K562 (cell line): ENCODE data around the gene CFDP1. TPM values are rescaled to one million over a fixed set of nuclear protein-coding genes. Genes with fewer than 3 reads are reported as not detected.

ENCODE experiments used
- CEBPZ ChIP-seq: fragments of 150-350 bp; IDR thresholded peaks from 2 replicates; pipeline ENCODE4 v1.6.1; 2014; ENCODE audit warnings: low read depth, mild to moderate bottlenecking, low read length, borderline replicate concordance
- EP300 ChIP-seq: IDR thresholded peaks from 2 replicates; pipeline ENCODE4 v1.6.1; 2012; ENCODE audit warnings: low read length, improper control_type of control experiment
- HDAC2 ChIP-seq: fragments of 450-650 bp; IDR thresholded peaks from 2 replicates; pipeline ENCODE4 v1.6.1; 2016; ENCODE audit warnings: mild to moderate bottlenecking
- NR4A1 ChIP-seq, 2 experiments: fragments of 250-450 bp in 1 of 2; fragments of 450-650 bp in 1 of 2; sonication (Bioruptor Pico) in 1 of 2; IDR thresholded peaks; 2 replicates each; pipeline versions ENCODE4 v1.4.0 to v1.6.1; 2016 to 2020; ENCODE audit warnings: mild to moderate bottlenecking in 2 of 2, missing compliant biosample characterization in 1 of 2, missing genetic modification characterization in 1 of 2, moderate library complexity in 1 of 2
- PTBP1 ChIP-seq: fragments of 200-400 bp; formaldehyde crosslinking; IDR thresholded peaks from 2 replicates; pipeline ENCODE4 v1.6.1; 2017; ENCODE audit warnings: low read depth, low read length
- PTRF ChIP-seq: fragments of 450-650 bp; IDR thresholded peaks from 2 replicates; pipeline ENCODE4 v1.6.1; 2016; ENCODE audit warnings: mild to moderate bottlenecking, missing genetic modification characterization, missing compliant biosample characterization
- PYGO2 ChIP-seq: fragments of 450-650 bp; IDR thresholded peaks from 2 replicates; pipeline ENCODE4 v1.6.1; 2016; ENCODE audit warnings: mild to moderate bottlenecking, missing genetic modification characterization, moderate library complexity, missing compliant biosample characterization
- SETDB1 ChIP-seq: IDR thresholded peaks from one replicate; pipeline ENCODE4 v1.6.1; 2012; ENCODE audit warnings: low read length, control low read depth, inconsistent platforms
- ZBTB17 ChIP-seq: fragments of 450-650 bp; formaldehyde crosslinking; IDR thresholded peaks from 2 replicates; pipeline ENCODE4 v1.4.0; 2020; ENCODE audit warnings: mild to moderate bottlenecking
- ZNF184 ChIP-seq: sonication (generic); formaldehyde crosslinking; IDR thresholded peaks from 2 replicates; pipeline ENCODE4 v1.5.0; 2020; ENCODE audit warnings: missing genetic modification reagents
- ZNF384 ChIP-seq: IDR thresholded peaks from 2 replicates; pipeline ENCODE4 v1.6.1; 2012; ENCODE audit warnings: low read depth, low read length, improper control_type of control experiment
- polyA plus RNA-seq, 8 experiments: library from polyadenylated mRNA; depleted of rRNA in 4 of 8; stranded (reverse) in 5 of 8; unstranded in 3 of 8; fragments of >200 nt; fragmentation: Nextera tagmentation in 2 of 8; fragmentation: Illumina TruSeq in 1 of 8; extraction: Ambion mirVana in 2 of 8; extraction: Trizol in 1 of 8; gene quantifications; 2 replicates each; pipeline versions ENCODE4 v1.2.1 to v1.2.3, GENCODE V29; 2011 to 2014; ENCODE audit warnings: inconsistent platforms in 1 of 8, missing spikeins in 1 of 8
- total RNA-seq, 7 experiments: library from RNA; depleted of rRNA in 6 of 7; stranded (reverse); fragments of >200 nt in 6 of 7; fragmentation: Illumina TruSeq in 2 of 7; extraction: Trizol in 2 of 7; gene quantifications; 2 replicates each; pipeline versions ENCODE4 v1.2.1 to v1.2.3, GENCODE V29; 2011 to 2021; ENCODE audit warnings: low replicate concordance in 1 of 7

The CFDP1 gene
- total and polyA plus RNA-seq, 9 of the 15 experiments (the other 6 are each of a cell fraction or from before 2014, with no cell fraction given), result 31.5 to 78.4 (median 61.7) TPM

- no peak for TF ChIP-seq CEBPZ
- TF ChIP-seq ZBTB17 (CRISPR knock-in tag), result no peak
- no peak for TF ChIP-seq EP300
- no peak for TF ChIP-seq ZNF184 (CRISPR knock-in tag)
- TF ChIP-seq PTBP1, result no peak
- no peak for TF ChIP-seq HDAC2
- TF ChIP-seq PYGO2, result no peak
- no peak for TF ChIP-seq NR4A1 (CRISPR knock-in tag; IDR thresholded peaks at IDR 0.05)
- no peak for TF ChIP-seq NR4A1 (tag; IDR thresholded peaks at IDR 0.05)
- no peak for TF ChIP-seq SETDB1
- TF ChIP-seq ZNF384, result no peak
- TF ChIP-seq PTRF, result no peak
Observed at GRCh38 chr16:75443298-75443697, 10.0 kb upstream of the CFDP1 start (continued).
